ENCODE data around the gene IFT88.

IFT88 gene

GRCh38 chr13:20706661-20707060 is 139.7 kb downstream of the IFT88 start:
- DNase-seq (ENCODE audit: low read depth): no peak
- TF ChIP-seq, protein P1, sequence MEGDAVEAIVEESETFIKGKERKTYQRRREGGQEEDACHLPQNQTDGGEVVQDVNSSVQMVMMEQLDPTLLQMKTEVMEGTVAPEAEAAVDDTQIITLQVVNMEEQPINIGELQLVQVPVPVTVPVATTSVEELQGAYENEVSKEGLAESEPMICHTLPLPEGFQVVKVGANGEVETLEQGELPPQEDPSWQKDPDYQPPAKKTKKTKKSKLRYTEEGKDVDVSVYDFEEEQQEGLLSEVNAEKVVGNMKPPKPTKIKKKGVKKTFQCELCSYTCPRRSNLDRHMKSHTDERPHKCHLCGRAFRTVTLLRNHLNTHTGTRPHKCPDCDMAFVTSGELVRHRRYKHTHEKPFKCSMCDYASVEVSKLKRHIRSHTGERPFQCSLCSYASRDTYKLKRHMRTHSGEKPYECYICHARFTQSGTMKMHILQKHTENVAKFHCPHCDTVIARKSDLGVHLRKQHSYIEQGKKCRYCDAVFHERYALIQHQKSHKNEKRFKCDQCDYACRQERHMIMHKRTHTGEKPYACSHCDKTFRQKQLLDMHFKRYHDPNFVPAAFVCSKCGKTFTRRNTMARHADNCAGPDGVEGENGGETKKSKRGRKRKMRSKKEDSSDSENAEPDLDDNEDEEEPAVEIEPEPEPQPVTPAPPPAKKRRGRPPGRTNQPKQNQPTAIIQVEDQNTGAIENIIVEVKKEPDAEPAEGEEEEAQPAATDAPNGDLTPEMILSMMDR (IDR thresholded peaks at IDR 0.05; ENCODE audit: control insufficient read depth, insufficient read depth, low read depth, low read length, missing control alignments): no peak
- no peak overlapping the region for H3K4me3 ChIP-seq (ENCODE audit: control insufficient read depth, low read depth, low read length)

DNA sequence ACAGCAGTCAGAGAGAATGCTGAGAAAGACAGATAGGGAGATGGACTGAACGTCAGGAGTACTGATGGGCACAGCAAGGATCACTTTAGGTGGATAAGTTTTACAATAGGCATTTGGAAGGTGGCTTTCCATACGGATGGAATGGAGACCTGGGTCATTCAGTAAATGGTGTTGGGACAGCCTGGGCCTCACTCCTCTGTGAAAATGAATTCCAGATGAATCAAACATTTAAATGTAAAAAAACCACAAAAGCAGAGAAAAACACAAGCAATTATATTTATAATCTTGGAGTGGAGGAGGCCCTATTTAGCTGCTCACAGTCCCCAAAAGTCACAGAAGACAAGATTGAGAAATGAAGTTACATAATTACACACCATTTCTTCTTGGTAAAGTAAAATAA is 141.3 kb downstream of the IFT88 start:
- no peak overlapping the region for H3K4me3 ChIP-seq (ENCODE audit: control insufficient read depth, low read depth, low read length)
- TF ChIP-seq, protein P1 (IDR thresholded peaks at IDR 0.05; ENCODE audit: control insufficient read depth, insufficient read depth, low read depth, low read length, missing control alignments): no peak
- no peak for DNase-seq (ENCODE audit: low read depth)

- no peak for DNase-seq (ENCODE audit: low read depth)
- TF ChIP-seq, protein P1 (IDR thresholded peaks at IDR 0.05; ENCODE audit: control insufficient read depth, insufficient read depth, low read depth, low read length, missing control alignments): no peak
- no peak overlapping the region for H3K4me3 ChIP-seq (ENCODE audit: control insufficient read depth, low read depth, low read length)
Observed at GRCh38 chr13:20709369-20709768, 142.4 kb downstream of the IFT88 start.

DNA sequence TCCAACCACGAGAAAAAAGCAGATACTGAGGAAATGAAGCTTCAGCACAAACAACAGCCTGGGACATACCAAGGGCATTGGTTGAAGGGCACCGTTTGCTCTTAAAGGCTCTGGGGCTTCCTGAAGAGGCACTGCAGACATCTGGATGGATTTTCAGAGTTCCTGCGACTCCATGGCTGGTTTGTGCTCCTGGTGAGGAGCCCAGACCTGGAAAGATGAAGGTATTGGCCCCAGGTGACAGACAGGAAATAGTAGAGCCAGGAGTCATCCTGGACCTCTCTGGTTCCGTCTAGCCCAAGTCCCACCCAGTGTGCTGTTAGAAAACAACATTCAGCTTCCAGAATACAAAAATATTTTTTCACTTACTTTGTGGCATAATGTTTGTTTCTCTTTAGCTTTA is 142.8 kb downstream of the IFT88 start:
- H3K4me3 ChIP-seq (ENCODE audit: control insufficient read depth, low read depth, low read length): no peak overlapping the region
- no peak for DNase-seq (ENCODE audit: low read depth)
- TF ChIP-seq, protein P1 (IDR thresholded peaks at IDR 0.05; ENCODE audit: control insufficient read depth, insufficient read depth, low read depth, low read length, missing control alignments): no peak

DNA sequence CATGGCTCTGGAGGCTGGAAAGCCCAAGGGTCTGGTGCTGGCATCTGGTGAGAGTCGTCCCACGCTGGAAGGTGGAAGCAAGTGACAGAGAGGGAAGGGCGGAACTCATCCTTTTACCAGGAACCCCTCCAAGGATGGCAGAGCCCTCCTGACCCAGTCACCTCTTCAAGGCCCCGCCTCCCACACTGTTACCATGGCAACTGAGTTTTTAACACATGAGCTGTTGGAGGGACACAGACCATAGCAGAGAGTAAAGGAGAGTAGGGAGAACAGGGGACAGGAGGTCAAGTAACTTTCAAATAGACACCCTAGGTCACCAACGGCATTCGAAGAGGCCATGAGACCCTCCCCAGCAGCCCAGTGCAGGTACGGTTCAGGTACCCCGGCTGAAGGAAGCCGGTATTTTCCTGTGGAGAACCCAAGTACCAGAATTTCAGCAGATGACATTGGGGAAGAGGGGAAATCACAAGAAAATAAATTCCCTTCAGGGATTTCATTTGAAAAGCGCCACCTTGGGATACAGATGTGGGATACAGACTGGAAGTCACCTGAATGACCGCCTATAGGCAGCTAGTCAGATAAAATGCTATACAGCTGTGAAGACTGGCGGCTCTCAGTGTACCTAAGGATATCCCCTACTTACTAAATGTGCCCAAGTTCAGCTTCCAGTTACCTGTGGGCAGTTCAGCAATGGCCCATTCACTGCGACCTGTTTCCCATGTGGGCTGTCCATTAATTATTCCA is 144.5 kb downstream of the IFT88 start:
- H3K4me3 ChIP-seq (ENCODE audit: control insufficient read depth, low read depth, low read length): no peak overlapping the region
- TF ChIP-seq, protein P1 (IDR thresholded peaks at IDR 0.05; ENCODE audit: control insufficient read depth, insufficient read depth, low read depth, low read length, missing control alignments): no peak
- DNase-seq (ENCODE audit: low read depth): no peak

GRCh38 chr13:20713014-20713376 is 146.0 kb downstream of the IFT88 start:
- peak overlapping the region; percentile 32 for H3K4me3 ChIP-seq (ENCODE audit: control insufficient read depth, low read depth, low read length)
- TF ChIP-seq, protein P1 (IDR thresholded peaks at IDR 0.05; ENCODE audit: control insufficient read depth, insufficient read depth, low read depth, low read length, missing control alignments): no peak
- no peak for DNase-seq (ENCODE audit: low read depth)
